H1 (cell line): ENCODE measurements around the gene PIK3R6. TPM values are rescaled to one million over a fixed set of nuclear protein-coding genes. Genes with fewer than 3 reads are reported as not detected.

Experiments used
- CTCF ChIP-seq, 3 experiments: IDR thresholded peaks; 1 replicate in 2 of 3; 2 replicates in 1 of 3; pipeline versions ENCODE4 v1.5.1 to v1.6.1; 2011; ENCODE audit warnings: low read length in 3 of 3, mild to moderate bottlenecking in 3 of 3, inconsistent platforms in 2 of 3, low read depth in 1 of 3, moderate library complexity in 1 of 3; ENCODE audit not compliant: insufficient read depth in 1 of 3; ENCODE audit errors: control extremely low read depth in 1 of 3
- E2F6 ChIP-seq: IDR thresholded peaks from 2 replicates; pipeline ENCODE4 v1.6.1; 2012; ENCODE audit warnings: inconsistent platforms
- FOSL1 ChIP-seq: IDR thresholded peaks from 2 replicates; pipeline ENCODE4 v1.6.1; 2011; ENCODE audit warnings: mild to moderate bottlenecking, low read depth, low read length, moderate library complexity; ENCODE audit not compliant: insufficient read depth
- polyA plus RNA-seq, 7 experiments: library from polyadenylated mRNA; depleted of rRNA in 3 of 7; stranded (reverse) in 5 of 7; unstranded in 2 of 7; fragments of >200 nt in 5 of 7; fragments of 200-250 nt in 2 of 7; gene quantifications; 1 replicate in 5 of 7; 2 replicates in 1 of 7; 4 replicates in 1 of 7; pipeline versions ENCODE4 v1.2.1 to v1.2.3, GENCODE V29; 2011 to 2013; ENCODE audit warnings: missing spikeins in 2 of 7, mixed read lengths in 2 of 7
- total RNA-seq: library from RNA; stranded (reverse); fragmentation: NEBNext Ultra II Directional; extraction: Animal tissue kit (Norgen Biotek cat#: 25700); gene quantifications from 2 replicates; pipeline ENCODE4 v1.2.1, GENCODE V29; 2021

Gene PIK3R6
- total and polyA plus RNA-seq, 2 of the 8 experiments (the other 6 are each of a cell fraction or from before 2014, with no cell fraction given): 0.24 to 1.2 TPM

- TF ChIP-seq CTCF (IDR thresholded peaks at IDR 0.05; ENCODE audit: control extremely low read depth in 1 of 3, insufficient read depth in 1 of 3, low read depth in 1 of 3, low read length in 3 of 3) (peak; percentile 67 to 83 (median 71)), FOSL1 (no peak), E2F6 (peak; percentile 27; the same call in 1 of the 2 replicates)
- TF ChIP-seq, all 59 proteins: peak for 8
Observed at GRCh38 chr17:8887834-8888703, 20.6 kb upstream of the PIK3R6 start (continued).
